Panc1 (cell line): ENCODE data around the gene PC.

Source experiments
- CTCF ChIP-seq: fragments of 450-650 bp; IDR thresholded peaks from 2 replicates; pipeline ENCODE4 v1.5.1; 2017; ENCODE audit warnings: mild to moderate bottlenecking
- SIN3A ChIP-seq: IDR thresholded peaks from 2 replicates; pipeline ENCODE4 v1.6.1; 2012; ENCODE audit warnings: low read depth, mild to moderate bottlenecking, low read length, moderate library complexity, borderline replicate concordance; ENCODE audit not compliant: insufficient read depth
- TF ChIP-seq, protein P1 (sequence below), 2 experiments: IDR thresholded peaks; 2 replicates each; pipeline ENCODE4 v1.6.1; 2011 to 2012; ENCODE audit warnings: low read depth in 2 of 2, control low read depth in 1 of 2, low read length in 1 of 2, mild to moderate bottlenecking in 1 of 2, moderate library complexity in 1 of 2; ENCODE audit not compliant: insufficient read depth in 1 of 2

DNA sequence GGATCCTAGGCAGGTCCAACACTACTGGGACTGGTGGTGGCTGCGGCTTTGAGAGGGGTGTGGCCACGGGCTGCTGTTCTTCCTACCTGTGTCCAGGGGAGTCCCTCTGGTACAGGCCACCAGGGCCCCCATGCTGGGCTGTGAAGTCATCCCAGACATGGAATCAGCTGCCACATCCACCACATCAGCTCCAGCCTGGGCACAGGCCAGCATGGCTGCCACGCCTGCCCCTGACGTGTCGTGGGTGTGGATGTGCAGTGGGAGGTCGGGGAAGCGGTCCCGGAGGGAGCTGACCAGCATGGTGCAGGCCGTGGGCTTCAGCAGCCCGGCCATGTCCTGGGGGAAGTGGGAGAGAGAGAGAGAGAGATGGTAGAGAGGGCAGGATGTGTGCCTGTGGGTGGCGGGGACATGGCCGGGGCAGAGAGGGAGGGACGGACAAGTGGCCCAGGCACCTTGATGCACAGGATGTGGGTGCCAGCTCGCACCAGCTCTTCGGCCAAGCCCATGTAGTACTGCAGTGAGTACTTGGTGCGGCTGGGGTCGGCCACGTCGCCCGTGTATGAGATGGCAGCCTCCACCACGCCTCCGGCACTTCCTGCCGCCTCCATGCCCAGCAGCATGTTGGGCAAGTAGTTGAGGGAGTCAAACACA, 107.5 kb downstream of the PC start:
- no peak for TF ChIP-seq CTCF
- no peak for TF ChIP-seq SIN3A
- TF ChIP-seq, protein P1, sequence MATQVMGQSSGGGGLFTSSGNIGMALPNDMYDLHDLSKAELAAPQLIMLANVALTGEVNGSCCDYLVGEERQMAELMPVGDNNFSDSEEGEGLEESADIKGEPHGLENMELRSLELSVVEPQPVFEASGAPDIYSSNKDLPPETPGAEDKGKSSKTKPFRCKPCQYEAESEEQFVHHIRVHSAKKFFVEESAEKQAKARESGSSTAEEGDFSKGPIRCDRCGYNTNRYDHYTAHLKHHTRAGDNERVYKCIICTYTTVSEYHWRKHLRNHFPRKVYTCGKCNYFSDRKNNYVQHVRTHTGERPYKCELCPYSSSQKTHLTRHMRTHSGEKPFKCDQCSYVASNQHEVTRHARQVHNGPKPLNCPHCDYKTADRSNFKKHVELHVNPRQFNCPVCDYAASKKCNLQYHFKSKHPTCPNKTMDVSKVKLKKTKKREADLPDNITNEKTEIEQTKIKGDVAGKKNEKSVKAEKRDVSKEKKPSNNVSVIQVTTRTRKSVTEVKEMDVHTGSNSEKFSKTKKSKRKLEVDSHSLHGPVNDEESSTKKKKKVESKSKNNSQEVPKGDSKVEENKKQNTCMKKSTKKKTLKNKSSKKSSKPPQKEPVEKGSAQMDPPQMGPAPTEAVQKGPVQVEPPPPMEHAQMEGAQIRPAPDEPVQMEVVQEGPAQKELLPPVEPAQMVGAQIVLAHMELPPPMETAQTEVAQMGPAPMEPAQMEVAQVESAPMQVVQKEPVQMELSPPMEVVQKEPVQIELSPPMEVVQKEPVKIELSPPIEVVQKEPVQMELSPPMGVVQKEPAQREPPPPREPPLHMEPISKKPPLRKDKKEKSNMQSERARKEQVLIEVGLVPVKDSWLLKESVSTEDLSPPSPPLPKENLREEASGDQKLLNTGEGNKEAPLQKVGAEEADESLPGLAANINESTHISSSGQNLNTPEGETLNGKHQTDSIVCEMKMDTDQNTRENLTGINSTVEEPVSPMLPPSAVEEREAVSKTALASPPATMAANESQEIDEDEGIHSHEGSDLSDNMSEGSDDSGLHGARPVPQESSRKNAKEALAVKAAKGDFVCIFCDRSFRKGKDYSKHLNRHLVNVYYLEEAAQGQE (IDR thresholded peaks at IDR 0.05; ENCODE audit: insufficient read depth in 1 of 2, low read depth in 2 of 2, low read length in 1 of 2): no peak
